OCI-M1 (cell line): Measurements from ENCODE around the gene COL17A1.

ENCODE experiments used
- DNase-seq: peaks from one replicate; lab custom pipeline; 2025; lab: John Stamatoyannopoulos, UW

Gene COL17A1

GRCh38 chr10:104033966-104034365 lies 51.7 kb downstream of the COL17A1 start:
- DNase-seq = no peak

DNA sequence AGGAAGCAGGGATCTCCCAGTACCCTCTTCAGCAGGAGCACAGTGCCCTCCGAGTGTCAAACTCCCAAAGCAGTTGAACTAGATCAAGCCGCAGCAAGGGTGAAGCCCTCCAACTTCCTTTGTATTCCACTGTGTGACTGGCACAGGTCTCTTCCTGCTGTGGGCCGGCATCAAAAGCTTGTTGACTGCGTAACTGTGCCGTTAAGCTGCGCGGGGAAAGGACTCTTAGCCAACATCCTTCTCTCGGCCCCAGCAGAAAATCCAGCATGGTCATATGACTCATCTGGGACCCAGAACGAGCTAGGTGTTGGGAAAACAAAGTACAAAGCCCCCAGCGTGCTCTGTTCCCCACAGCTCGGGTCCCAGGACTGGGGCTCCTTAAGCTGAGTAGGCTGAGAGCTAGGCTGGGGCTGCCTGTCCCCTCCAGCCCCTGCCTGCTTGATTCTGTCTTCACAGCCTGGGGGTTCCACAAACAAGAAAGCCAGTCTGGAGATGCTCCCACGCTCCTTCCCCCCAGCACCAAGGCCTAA lies 52.2 kb downstream of the COL17A1 start:
- no peak for DNase-seq

GRCh38 chr10:104032144-104032775 lies 53.4 kb downstream of the COL17A1 start:
- DNase-seq = no peak

DNA sequence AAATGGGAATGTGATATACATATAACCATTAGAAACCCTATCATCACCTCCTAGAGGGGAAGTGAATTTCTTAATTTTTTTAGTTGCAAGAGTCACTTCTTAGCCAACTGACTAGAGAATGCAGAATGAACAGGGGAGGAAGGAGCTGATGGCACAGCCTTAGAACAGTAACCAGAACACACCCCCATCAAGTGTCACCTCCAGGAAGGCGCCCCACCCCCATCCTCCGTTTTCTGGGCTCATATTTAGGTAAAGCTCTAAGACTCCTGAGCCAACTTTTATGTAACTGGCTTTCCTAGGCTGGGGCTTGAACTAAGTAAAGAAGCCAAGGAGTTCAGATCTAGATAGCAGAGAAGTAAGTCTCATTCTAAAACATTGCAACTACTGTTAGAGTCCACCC lies 54.0 kb downstream of the COL17A1 start:
- DNase-seq = no peak

DNA sequence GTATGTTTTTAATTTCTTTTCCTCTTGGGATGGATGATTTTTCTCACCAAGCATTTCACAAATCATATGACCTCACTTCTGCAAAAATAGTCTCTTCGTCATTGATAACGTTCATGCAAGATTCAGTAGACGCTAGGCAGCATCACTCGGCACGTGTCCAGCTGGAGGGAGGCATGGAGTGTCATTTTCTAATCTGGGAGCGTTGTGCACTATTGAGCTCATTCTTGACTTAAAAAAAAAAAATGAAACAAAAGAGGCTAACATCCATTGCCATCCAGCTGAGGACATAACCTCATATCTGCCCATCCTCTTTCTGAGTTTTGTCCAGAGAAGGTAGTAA lies 56.2 kb downstream of the COL17A1 start:
- no peak for DNase-seq

- no peak for DNase-seq
Measured at GRCh38 chr10:104028823-104029520, 56.7 kb downstream of the COL17A1 start.

DNA sequence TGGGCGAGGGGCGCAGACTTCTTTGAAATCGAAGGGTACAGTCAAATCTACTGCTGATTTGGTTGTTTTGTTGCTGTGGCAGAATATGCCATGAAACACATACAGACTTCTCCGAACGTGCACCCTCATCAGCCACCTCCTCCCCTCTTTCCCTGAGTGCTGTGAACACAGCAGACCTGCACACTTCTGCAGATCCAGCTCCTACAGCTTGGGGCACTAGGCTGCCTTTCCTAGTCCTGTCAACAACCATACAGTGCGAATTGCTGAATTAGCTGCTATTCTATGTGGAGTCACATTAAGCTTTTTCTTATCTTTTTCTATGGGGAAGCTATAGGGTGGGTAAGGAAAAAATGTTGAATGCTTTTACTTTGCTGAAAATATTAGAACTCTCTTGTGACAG lies 57.5 kb downstream of the COL17A1 start:
- DNase-seq = peak; percentile 11

DNA sequence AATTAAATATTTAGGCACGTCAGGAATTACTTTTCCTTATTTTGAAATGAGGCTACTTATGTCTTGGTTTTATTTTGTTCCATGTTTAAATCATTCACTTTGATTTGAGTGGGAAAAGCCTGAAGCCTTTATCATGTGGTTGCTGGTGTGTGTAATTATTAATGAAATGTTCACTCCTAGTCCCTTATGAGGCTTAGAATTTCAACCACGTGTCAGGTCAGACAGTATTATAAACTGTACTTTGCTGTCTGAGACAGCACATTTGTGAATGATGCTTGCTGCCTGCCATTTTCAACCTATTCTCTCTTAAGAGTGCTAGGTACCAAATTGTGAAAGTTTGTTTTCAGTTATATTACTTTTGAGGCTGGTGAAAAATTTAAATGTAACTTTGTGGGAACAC lies 58.9 kb downstream of the COL17A1 start:
- DNase-seq = no peak

DNA sequence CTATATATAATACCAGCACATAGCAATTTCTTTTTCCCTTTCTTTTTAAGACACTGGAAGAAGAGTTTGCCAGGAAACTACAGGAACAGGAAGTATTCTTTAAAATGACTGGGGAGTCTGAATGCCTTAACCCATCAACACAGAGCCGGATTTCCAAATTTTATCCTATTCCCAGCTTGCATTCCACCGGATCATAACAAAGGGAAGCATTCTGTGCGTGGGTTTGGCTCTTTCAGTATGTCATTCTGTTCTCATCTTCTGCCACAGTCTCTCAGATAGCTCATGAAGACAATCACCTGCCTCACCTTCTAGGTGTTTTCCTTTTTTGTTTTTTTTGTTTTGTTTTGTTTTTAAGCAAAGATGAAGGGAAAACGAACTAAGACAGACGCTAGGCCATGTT lies 60.2 kb downstream of the COL17A1 start:
- DNase-seq = no peak

DNA sequence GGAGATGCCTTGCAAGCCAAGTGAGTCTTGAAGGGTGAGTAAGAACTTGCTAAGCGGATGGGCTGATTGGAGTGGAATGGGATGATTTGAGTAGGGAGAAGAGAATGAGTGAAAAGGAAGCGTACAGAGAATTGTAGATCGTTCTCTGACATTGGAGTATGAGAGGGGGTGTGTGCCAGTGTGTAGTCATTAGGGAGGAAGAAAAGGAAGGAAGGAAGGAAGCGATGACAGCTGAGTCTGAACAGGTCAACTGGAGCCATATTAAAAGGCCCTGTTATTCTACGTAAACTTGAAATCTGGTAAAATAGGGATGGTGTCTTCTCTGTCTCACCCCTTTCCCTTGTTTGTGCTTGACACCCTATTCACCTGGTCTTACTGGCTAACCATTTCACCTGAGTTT lies 63.7 kb downstream of the COL17A1 start:
- no peak for DNase-seq

GRCh38 chr10:104021246-104021645 lies 64.4 kb downstream of the COL17A1 start:
- DNase-seq = no peak

DNA sequence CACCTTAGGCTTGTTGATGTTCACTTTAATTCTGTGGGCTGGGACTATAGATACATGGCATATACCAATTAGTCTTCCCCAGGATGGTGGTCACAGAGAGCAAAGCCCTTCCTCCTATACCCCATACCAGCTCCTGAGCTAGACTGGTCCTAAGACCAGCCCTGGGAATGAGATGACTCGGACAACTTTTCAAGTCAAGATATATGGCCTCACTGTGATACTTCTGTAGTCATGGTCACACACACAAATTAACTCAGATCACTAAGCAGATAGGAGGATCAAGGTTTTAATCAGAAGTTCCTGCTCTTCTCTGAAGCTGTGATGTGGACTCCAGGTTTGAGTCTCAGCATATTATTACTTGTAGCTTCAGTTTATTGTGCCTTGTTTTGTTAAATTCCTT lies 65.7 kb downstream of the COL17A1 start:
- DNase-seq = no peak

DNA sequence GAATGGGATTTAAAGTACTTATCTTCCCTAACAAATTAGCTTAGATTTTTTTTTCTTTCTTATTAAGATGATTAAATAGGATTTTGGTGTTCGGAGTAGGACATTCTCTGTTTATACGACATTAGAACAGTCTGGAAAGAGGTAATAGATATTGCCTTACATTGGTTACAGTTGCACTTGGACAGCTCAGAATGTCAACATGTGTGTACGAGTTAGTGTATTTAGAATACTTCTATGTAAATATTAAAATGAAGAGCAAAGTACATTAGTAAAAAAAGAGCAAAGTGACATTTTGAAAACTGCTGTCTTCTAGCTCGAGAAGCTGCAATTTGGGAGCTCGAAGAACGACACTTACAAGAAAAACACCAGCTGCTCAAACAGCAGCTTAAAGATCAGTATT lies 67.2 kb downstream of the COL17A1 start:
- no peak for DNase-seq

DNA sequence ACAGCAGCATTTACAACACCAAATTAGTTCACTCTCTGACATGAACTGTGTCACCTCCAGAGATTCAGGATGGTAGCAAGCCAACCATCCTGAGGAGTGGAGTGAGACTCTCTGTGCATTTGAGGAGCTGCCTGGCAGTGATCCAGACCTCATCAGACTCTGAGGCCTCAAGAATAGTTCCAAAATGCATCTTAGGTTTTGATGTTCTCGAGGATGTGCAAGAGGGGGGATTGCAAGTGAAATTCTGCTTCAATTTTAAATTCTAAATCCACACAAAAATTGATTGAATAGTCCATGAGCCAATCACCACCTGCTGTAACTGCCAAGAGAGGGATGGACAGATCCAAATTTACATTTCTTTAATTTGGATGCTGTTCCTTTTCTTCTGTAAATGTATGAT lies 69.0 kb downstream of the COL17A1 start:
- DNase-seq = no peak

- no peak for DNase-seq
Measured at GRCh38 chr10:104014176-104014575, 71.5 kb downstream of the COL17A1 start.

GRCh38 chr10:104013489-104013888 lies 72.2 kb downstream of the COL17A1 start:
- DNase-seq = no peak

DNA sequence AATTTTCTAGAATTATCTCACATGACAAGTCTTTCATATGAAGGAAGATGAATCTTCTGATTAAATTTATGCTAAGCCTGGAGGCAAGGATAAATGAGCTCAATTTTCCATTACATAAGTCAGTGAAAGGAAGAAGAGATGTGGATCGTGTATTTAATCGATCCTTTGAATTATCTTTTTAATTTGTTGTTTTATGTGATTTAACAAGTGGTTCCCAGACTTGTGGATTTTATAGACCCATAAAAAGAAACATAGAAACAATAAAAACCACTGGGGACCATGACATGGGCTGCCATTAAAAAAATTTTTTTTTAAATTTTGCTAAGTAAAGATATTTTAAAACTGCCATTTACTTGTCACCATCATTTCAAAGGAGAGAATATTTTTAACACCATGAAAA lies 73.8 kb downstream of the COL17A1 start:
- no peak for DNase-seq

DNA sequence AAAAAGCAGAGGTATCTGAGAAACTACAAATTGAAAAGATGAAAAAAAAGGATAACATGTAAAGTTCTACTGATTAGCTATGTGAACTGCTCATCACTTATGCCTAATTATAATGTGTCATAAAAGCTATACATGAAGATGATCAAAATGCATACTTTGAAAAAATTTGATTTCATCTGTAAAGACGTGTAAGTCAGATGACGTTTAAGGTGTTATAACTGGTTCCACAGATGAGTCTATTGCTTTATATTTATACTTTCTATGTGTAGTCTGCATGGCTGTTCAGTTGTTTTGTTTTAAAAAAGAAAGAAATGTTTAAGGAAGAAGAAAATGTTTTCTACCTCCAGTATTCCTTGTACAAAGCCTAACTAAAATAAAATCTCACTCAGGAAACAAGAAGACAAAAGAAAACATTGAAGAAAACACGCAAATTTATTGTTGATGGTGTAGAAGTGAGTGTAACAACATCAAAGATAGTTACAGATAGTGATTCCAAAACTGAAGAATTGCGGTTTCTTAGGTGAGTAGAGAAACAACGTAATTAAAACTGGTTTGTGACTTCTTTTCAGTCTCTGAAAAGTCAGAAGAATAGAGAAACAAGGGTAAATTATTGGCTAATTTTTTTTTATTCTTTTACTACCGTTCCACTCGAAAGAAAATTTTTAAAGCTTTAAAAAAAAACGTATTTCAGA lies 80.4 kb downstream of the COL17A1 start:
- DNase-seq = no peak

- no peak for DNase-seq
Measured at GRCh38 chr10:104002911-104003310, 82.8 kb downstream of the COL17A1 start.

DNA sequence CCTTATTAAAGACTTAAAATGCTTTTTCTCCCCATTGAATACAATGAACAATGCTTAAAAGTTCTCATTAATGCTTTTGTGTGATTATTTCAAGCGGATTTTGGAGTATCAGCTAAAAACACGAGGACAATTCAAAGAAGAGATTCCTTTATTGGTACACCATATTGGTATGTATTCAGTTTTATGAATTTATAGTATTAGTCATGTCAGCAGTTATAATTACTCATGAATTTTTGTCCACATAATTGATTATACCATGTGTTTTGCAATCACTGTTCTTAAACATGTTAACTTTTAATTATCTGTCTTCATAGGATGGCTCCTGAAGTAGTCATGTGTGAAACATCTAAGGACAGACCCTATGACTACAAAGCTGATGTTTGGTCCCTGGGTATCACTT lies 86.9 kb downstream of the COL17A1 start:
- DNase-seq = no peak

DNA sequence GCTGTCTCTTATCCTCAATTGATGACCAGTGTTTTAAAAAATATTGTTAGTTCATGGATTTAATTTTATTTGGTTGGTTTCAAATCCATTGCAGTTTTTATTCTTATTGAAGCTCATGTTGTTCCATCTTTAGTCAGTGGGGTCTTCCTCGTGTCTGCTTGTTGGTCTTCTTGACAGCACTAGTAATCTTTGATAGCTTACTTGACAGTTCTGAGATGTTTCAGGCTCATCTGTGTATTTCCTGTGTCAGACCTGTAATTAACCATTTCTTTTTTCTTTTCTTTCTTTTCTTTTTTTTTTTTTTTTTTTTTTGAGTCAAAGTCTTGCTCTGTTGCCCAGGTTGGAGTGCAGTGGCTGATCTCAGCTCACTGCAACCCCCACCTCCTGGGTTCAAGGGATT lies 90.5 kb downstream of the COL17A1 start:
- DNase-seq = no peak

DNA sequence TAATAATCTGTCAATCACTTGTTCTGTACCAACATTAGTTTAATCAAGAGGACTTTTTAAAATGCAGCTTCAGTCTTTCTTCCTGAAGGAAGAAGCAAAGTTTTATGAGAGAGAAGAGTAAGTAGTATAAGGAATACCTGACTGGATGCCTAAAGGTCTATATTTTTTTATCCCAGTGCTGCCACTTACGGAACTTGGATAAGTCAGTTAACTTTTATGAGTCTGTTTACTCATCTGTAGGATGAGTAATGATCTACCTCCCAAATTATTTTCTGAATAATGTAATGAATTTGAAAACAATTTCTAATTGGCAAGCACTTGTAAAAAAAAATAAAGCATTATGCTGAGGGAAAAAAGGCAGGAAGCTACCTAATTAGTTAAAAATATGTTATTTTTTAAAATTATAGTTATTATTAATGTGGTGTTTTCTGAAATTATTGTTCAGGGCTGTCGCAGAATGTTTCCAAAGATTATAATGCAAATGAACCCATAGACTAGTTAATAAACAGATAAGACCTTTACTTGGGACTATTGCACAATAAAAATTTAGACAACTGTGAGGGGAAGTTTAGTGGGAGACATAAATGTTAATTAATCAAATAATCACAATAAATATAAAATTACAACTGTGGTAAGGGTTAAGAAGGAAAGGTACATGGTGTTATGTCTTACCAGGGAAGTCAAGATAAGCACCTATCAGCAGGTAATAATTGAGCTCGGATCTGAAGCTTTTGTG lies 94.1 kb downstream of the COL17A1 start:
- no peak for DNase-seq

- DNase-seq = no peak
Measured at GRCh38 chr10:103990531-103990930, 95.1 kb downstream of the COL17A1 start.
